ENCODE measurements around the gene ADTRP.

Gene ADTRP

DNA sequence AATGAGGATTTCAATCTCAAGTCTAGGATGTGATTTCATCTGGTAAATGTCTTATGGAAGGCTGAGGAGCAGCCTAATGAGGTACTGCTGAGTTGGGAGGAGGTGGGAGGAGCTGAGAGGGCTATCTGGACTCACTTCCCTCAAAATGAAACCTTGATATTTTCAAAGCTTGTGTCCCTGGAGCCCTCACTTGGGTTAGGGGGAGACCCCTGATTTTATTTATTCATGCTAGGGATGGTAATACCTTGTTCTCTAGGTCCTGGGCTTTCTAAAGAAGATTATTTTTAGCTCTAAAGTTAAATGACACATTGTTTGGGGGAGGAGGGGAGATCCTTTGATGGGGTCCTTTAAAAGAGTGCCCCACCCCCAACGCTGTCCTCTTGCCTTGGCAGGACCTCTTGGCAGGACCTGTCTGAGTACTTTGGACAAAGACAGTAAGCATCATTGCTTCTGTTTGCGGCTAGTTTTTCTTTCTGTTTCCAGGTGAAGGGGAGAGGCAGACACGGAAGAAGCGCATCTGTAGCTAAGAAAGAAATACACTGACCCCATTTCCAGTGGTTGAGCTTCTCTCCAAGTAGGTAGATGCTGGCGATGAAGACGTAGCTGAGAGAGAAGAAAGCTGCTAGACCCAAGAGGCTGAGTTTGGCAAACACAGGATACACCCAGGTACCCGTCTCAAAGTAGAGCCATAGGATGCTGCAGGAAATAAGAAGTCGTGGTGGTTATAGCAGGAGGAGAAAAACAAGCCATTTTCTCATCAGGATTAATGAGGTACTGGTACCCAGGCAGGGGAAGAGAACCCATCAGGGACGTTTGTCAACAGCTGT, 55.6 kb downstream of the ADTRP start:
- no peak for DNase-seq

- DNase-seq: no peak
Observed at GRCh38 chr6:11722220-11722619, 56.4 kb downstream of the ADTRP start.

GRCh38 chr6:11718463-11718862, 60.1 kb downstream of the ADTRP start:
- DNase-seq: no peak

GRCh38 chr6:11718031-11718430, 60.6 kb downstream of the ADTRP start:
- no peak for DNase-seq

GRCh38 chr6:11714798-11715285, 63.8 kb downstream of the ADTRP start:
- DNase-seq: no peak

GRCh38 chr6:11714116-11714797, 64.3 kb downstream of the ADTRP start:
- peak; percentile 75 for DNase-seq

GRCh38 chr6:11712760-11713159, 65.8 kb downstream of the ADTRP start:
- DNase-seq: peak; percentile 79

GRCh38 chr6:11711984-11712711, 66.5 kb downstream of the ADTRP start:
- no peak for DNase-seq

DNA sequence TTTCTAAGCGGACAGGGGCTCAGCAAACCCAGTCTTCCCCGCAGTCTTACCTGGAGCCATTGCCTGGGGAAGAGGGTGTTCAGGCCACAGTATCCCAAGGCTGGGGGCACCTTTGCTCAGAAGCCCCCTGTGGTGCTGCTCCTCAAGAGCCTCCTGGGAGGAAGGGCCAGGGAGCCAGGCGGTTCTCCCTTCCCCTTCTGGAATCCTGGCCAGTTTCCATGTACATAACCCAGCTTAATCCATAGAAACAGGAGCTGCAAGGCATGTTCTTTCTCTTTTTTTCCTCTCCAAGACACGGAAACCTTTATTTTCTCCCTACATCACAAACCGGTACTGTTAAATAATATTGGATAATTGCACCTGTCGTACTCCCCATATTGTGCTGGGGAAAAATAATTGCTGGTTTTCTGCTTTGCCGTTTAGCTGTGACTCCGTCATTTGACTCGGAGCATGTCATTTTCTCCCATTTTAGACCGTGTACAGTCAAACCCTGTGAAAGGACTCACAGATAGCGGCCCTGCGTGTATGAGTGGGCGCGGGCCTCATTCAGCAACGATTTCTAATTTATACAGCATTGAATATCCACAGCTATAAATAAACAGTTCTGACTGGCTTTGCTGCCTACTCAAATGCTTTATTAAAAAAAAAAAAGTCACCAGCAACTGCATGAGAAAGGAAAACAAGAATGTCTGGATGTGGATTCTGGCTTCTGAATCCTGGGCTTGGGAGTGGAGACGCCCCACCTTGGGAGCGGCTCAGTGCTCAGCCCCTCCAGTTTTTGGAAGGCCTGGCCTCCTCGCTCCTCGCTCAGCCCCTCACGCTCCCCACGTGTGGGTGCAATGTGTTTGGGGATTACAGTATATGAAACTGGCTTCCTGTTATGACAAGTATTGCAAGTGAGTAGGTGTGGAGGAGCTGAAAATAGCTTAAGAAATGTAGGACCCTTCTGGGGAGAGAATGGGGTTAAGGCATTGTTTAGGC, 67.3 kb downstream of the ADTRP start:
- DNase-seq: peak; percentile 88

DNA sequence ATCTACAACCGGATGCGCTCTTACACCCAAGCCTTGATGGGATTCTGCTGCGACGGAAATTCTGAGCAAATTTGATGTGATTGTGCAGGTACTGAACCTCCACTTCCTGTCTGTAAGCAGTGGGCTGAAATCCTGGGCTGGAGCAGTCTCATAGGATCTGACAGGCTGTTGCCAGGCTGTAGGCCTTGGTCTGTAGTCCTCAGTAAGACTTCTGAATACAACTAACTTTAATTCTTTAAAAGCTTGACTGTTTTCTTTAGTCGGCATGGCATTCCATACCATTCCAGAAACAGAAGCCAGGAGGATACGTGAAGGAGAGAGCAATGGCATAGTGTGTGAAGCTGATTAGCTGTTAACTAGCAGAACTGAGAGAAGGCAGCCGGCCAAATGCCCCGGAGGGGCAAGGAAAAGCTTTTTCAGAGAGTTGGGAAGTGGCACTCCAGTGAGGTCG, 68.3 kb downstream of the ADTRP start:
- peak; percentile 81 for DNase-seq

DNA sequence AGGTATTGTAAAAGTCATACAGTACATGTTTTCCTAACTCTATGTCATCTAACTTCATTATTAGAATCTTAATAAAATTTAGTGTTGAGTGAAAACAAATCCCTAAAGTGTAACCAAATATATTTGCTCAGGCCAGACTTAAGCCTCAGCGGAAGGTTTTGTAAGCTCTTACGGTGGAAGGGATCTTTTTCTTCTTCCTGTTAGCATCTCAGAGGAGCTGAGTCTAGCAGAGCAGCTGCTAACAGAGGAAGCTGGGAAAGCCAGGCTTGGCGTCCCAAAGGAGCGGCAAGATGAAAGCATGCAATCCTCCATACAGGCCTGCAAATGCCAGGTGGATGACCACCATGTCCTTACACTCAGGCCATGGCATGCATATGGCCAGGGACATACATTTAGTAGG, 72.4 kb downstream of the ADTRP start:
- no peak for DNase-seq

DNA sequence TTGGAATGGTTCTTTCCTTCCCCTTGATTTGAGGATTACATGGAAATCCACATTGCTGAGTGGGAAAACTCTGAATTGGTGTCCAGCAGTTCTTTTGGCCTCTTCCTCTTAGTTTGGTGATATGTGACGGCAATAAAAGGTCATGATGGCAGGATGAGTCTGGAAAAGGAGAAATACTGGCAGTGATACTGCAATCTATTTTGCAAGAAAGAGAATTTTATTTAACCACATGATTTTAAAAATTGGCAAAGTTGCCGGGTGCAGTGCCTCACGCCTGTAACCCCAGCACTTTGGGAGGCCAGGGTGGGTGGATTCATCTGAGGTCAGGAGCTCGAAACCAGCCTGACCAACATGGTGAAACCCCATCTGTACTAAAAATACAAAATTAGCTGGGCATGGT, 73.1 kb downstream of the ADTRP start:
- DNase-seq: no peak

- no peak for DNase-seq
Observed at GRCh38 chr6:11705069-11705468, 73.5 kb downstream of the ADTRP start.

DNA sequence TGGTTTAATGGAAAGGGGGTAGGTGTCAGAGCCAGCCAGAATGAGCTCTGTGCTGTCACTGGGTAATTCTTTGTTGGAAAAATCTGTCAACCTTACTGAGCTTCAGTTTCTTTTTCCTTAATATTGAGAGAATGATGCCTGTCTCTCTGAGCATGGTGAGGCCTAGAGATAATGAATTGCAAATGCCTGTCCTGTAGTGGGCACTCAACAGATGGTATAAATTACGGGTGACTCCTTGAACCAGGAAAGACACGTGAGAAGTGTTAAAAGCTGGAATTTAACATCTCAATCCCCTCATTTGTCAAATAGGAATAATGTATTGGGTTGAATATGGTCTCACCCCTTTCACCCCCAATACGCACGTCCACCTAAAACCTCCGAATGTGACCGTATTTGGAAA, 74.9 kb downstream of the ADTRP start:
- DNase-seq: no peak

GRCh38 chr6:11702500-11703130, 76.0 kb downstream of the ADTRP start:
- no peak for DNase-seq

DNA sequence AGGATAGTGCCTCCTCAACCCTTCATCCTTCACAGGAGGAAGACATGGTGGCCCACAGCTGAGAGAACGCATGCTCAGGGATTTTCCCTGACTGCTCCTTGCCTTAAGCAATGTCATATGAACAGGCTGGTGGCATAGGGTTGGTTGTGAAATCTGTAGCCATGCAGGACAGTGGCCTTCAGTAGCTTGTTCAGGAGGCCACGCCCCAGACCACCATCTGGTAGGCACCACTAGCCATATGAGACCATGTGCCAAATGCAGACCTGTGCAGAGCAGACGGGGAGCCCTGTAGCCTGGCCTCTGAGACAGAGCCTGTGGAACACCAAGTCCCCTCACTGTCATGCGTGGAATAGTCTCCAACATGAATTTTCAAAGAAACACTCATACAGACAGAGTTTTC, 76.5 kb downstream of the ADTRP start:
- DNase-seq: no peak

DNA sequence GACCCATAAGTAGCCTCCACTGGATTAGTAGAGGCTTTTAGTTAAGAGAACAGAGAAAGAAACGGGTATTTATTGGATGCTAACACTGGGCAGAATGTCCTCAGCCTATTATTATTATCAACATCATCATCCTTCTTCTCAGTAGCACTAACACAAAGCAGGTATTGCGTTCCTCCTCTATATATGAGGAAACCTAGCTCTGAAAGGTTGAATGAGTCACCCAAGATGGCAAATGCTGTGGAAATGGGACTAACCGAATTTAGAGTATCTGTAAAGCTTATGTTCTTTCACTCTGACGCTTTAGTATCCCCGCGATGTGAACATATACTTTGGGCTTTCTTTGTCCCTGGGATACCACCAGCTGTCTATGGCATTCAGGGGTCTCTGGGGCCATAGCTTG, 77.0 kb downstream of the ADTRP start:
- DNase-seq: no peak

DNA sequence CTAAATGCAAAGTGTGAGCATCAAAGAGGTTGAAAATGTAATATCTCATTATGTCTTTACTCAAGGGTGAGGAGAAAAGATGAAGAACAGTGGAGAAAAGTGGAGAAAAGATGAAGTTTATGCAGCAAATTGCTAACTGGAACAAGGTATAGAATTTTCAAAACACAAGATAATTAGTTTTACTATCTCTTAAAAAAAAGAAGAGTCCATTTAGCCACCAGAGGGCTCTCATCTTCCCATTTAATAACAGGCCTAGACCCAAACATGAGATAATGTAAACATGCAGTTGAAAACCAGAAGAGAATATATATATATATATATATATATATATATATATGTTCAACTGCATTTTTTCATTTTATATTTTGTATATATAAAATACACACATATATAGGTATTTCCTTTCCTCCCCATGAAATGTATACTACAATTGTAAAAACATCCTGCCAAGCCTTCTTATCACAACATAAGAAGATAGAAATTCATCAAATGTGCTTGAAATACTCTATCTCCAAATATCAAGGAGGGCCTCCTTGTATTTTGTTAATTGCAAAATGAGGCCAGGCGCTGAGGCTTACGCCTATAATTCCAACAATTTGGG, 78.4 kb downstream of the ADTRP start:
- DNase-seq: no peak

DNA sequence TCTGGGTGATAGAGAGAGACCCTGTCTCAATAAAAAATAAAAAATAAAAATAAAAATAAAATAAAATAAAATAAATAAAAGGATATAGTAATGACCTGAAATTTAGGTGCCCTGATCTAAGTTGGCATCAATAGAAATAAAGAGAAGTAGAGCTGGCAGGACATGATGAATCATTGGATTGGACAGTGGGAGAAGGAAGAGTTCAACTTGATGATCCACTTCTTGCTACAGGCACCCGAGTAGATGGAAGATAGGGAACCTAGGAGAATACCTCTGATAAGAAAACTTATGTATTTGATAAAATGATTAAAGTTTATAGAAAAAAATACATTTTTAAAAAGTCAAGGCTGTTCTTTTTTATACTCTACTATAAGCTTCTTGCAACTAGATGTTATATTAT, 79.0 kb downstream of the ADTRP start:
- DNase-seq: no peak

- no peak for DNase-seq
Observed at GRCh38 chr6:11692451-11693376, 85.9 kb downstream of the ADTRP start.
